ENCODE data around the gene GLCCI1.

The GLCCI1 gene

GRCh38 chr7:8105449-8106095 is 137.0 kb downstream of the GLCCI1 start:
- DNase-seq: no peak

DNA sequence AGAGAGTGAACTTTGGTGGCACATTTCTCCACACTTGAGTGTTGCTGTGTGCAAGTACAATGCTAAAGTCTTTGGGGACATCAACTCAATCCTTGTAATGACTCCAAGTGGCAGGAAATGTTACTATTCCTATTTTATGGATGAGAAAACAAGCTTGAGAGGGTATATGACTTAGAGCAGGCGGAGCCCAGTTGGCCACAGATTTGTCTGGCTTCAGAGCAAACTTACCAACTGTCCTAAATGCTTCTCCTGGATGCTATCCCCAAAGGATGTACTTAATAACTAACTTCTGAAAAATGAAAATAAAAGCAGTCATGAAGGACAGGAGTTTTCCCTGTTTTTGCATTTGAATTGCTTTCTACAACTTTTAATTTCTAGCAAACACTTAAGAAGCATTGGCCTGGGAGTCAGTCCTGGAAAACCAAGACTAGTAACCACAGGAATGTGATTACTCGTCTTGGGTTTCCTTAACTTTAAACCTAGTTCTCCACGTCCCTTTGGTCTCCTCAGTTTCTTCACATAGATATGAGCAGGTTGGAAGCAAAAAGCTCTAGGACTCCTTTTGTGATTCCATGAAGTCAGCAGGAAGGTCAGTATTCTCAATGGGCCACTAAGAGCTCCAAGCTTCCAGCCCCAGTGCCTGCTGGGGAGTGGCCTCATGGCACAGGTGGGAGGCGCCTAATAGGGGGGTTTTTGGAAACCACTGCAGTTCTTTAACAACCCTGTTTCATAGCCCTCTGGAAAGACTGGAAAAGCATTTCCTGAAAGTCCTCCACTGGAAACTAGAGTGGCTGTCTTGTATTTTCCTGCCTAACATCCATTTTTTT is 140.8 kb downstream of the GLCCI1 start:
- DNase-seq: no peak

GRCh38 chr7:8111282-8111960 is 142.8 kb downstream of the GLCCI1 start:
- no peak for DNase-seq

GRCh38 chr7:8112685-8113084 is 144.1 kb downstream of the GLCCI1 start:
- DNase-seq: no peak

GRCh38 chr7:8113184-8113583 is 144.6 kb downstream of the GLCCI1 start:
- DNase-seq: no peak

GRCh38 chr7:8114175-8114574 is 145.6 kb downstream of the GLCCI1 start:
- DNase-seq: no peak

GRCh38 chr7:8115547-8116402 is 147.2 kb downstream of the GLCCI1 start:
- DNase-seq: no peak

GRCh38 chr7:8117195-8117594 is 148.6 kb downstream of the GLCCI1 start:
- DNase-seq: no peak

DNA sequence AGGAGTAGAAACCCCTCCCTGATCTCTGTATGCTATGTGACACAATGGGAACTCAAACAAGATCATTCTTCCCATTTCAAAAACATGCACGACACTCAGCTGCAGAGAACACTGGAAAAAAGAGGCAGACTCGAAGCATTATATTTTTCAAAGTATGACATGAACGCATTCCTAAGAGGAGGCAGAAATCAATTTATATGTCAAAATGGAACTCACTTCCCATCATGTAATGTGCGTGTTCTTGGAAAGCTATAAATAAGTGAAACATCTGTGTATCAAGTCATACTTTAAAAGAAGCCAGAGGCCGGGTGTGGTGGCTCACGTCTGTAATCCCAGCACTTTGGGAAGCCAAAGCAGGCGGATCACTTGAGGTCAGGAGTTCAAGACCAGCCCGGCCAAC is 150.7 kb downstream of the GLCCI1 start:
- no peak for DNase-seq

- no peak for DNase-seq
Measured at GRCh38 chr7:8120390-8121058, 151.9 kb downstream of the GLCCI1 start.

GRCh38 chr7:8121243-8121642 is 152.6 kb downstream of the GLCCI1 start:
- no peak for DNase-seq

GRCh38 chr7:8125680-8126444 is 157.3 kb downstream of the GLCCI1 start:
- no peak for DNase-seq

GRCh38 chr7:8126601-8127167 is 158.1 kb downstream of the GLCCI1 start:
- DNase-seq: no peak

DNA sequence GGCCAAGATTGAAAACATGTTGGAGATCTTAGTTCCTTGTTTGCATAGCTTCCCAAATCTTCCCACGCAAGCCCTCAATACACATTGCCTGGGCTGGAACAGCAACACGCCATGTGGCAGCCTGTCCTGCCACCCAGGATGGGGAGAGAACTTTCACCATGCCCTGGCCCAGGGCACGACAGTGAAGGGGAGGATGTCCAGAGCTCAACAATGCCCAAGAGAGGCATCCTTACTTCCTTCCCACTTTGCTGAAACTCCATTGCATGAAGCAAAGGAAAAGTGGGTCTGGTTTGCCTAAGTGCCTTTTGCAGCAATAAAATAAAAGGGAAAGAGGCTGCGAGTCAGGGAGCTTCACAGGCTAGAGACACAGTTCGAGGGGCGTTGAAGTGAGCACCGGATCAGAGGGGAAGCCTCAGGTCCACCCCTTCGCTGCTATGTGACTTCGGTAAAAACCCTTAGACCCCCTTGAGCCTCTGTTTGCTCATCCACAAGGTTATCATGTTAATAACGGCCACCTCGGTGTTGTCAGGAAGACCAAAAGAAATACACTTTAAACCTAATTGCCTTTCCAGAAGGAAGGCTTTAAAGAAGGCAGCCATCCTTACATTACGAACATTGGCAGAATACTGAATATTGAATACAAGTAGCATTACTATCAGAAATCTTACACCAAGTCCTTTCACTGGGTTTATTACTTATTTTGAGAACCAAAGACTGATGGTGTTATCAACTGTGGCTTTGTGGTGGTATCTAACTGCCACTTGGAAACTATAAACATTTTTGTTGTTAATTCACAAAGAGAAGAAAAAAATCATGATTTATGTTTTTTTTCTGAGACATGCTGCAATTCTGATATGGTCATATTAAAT is 160.1 kb downstream of the GLCCI1 start:
- DNase-seq: no peak

- DNase-seq: no peak
Measured at GRCh38 chr7:8129318-8129659, 160.7 kb downstream of the GLCCI1 start.

DNA sequence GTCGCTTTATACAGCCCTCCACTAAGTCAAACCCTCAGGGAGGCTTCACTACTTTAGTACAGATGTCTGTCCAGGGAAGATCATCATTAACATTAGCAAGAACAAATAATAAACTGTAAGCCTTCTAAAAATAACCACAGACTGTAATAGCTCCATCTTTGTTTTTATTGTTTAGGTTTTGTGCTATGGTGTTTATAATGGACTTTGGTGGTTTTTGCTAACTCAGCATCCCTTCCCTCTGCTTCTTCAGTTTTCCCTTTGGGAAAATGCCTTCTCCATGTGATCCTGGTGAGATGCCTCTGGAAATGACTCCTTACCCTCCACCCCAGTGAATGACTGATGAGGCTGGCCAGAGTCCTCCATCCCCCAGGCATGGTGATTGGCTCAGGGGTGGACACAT is 162.1 kb downstream of the GLCCI1 start:
- DNase-seq: no peak

- no peak for DNase-seq
Measured at GRCh38 chr7:8131694-8132605, 163.4 kb downstream of the GLCCI1 start.

DNA sequence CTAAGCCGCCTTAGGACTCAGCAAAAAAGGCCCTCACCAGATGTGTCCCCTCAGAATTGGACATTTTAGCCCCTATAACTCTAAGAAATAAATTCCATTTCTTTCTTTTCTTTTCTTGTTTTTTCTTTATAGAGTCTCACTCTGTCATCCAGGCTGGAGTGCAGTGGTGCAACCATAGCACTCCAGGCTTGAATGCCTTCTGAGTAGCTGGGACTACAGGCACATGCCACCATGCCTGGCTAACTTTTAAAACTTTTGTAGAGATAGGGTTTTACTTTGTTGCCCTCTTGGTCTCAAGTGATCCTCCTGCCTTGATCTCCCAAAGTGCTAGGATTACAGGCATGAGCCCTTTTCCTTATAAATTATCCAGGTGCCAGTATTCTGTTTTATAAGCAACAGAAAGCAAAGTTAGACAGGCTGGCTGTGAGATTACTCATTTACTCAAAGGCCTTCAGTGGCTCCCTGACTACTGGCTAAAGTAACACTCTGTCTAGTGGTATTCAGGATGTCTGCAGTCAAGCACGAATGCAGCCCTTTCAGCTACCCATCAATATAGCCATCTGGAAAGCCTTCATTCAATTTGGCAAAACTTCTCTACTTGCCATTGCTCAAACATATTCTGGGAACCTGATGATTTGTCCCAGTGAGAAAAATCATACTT is 164.7 kb downstream of the GLCCI1 start:
- DNase-seq: no peak
